NCI-H82 (cell line): ENCODE data around the gene SEC11A.
A peak's percentile ranks its signal among the peaks of the same experiment; 100 is the strongest.
"Not testable (repeated sequence)": the region's sequence is repeated elsewhere in the genome, so short reads cannot be mapped to it uniquely, and the experiment has no call there.

ENCODE experiments used
- DNase-seq: peaks from one replicate; lab custom pipeline; 2025; lab: John Stamatoyannopoulos, UW

The SEC11A gene

DNA sequence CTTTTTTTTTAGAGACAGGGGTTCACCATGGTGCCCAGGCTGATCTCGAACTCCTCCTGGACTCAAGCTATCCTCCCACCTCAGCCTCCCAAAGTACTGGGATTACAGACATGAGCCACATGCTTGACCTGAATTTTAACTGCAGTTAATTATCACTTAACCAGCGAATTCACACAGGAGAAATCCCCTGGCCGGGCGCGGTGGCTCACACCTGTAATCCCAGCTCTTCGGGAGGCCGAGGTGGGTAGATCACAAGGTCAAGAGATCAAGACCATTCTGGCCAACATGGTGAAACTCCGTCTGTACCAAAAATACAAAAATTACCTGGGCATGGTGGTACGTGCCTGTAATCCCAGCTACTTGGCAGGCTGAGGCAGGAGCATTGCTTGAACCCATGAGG is 74.1 kb downstream of the SEC11A start:
- not testable (repeated sequence) for DNase-seq

DNA sequence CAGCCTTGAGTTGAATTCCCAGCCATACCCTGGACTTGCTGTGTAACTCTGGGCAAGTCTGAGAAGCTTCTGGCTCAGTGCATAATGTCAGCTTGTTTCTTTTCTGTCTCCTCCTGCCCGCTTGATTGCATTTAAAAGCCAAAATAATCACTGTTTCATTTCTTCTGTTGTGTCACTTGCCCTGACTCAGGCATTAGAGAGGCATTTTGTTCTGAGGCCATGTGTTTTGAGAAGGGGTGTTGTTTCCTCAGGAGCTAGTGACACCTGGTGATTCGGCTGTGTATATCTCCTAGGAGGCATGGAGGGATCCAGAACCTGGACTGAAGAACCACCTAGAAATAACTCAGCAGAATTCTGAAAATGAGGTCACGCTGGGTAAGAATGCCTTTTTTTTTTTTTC is 77.8 kb downstream of the SEC11A start:
- DNase-seq, result peak; percentile 36

DNA sequence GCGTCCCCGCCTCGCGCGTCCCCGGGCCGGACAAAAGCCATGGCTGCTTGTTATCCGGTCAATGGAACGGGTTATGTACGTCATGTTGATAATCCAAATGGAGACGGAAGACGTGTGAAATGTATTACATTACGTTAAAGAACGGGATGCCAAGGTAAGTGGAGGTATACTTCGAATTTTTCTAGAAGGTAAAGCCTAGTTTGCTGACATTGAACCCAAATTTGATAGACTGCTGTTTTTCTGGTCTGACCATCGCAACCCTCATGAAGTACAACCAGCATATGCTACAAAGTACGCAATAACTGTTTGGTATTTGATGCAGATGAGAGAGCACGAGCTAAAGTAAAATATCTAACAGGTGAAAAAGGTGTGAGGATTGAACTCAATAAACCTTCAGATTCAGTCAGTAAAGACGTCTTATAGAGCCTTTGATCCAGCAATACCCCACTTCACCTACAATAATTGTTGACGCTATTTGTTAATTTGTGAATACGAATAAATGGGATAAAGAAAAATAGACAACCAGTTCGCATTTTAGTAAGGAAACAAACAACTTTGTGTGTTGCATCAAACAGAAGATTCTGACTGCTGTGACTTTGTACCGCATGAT is 81.6 kb downstream of the SEC11A start:
- DNase-seq, result no peak

DNA sequence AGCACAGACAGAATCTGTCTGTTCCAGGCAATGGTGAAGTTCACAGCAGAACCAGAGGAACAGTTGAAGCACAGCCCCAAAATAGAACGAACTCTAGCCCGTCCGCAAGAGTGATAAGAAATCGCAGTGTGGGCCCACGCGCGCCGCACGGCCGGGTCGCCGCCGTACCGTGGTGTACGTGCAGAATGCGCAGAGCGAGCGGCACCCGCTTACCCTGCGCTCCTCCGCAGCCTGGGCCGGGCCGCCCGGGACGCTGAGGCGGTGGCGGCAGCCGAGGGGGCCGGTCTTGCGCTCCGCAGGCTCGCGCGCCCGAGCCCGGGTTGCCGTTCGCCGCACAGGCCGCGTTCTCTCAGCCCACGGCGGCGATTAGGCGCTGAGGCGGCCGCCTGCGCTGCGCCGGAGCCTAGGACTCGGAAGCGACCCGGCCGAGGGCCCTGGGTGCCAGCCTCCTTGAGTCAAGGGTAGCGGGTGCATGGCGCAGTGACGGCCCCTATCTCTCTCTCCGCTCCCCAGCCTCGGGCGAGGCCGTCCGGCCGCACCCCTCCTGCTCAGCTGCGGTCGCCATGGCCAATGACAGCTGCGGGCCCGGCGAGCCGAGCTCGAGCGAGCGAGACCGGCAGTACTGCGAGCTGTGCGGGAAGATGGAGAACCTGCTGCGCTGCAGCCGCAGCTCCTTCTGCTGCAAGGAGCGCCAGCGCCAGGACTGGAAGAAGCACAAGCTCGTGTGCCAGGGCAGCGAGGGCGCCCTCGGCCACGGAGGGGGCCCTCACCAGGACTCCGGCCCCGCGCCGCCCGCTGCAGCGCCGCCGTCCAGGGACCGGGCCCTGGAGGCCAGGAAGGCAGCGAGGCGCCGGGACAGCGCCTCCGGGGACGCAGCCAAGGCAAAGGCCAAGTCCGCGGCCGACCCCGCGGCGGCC is 82.4 kb downstream of the SEC11A start:
- DNase-seq, result peak; percentile 53

DNA sequence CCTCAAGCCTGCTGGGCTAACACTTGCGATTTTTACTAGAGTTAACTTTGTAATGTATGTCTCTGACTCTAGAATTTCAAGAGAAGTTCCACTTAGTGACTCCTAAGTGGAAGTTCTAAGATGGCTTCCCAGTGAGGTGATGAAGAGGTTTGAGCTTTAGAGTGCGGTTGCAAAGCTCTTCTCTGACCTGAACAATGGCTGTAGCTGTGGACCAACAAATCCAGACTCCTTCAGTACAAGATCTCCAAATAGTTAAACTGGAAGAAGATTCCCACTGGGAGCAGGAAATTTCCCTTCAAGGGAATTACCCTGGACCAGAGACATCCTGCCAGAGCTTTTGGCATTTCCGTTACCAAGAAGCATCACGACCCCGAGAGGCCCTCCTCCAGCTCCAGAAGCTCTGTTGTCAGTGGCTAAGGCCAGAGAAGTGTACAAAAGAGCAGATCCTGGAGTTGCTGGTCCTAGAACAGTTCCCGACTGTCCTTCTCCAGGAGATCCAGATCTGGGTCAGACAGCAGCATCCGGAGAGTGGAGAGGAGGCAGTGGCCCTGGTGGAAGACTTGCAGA is 84.2 kb downstream of the SEC11A start:
- no peak for DNase-seq

DNA sequence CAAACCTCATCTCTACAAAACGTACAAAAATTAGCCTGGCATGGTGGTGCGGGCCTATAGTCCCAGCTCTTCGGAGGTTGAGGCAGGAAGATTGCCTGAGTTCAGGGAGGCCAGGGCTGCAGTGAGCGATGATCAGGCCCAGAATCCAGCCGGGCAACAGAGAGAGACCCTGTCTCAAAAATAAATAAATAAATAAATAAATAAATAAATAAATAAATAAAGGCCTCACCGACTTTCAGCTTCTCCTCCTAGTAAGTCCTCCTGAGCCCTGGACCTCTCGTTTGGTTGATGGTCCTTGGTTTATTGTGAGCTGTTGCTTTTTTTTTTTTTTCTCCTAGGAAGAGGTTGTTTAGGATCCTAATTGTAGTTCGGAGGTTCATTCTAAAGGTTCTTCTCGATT is 86.9 kb downstream of the SEC11A start:
- DNase-seq, result no peak

DNA sequence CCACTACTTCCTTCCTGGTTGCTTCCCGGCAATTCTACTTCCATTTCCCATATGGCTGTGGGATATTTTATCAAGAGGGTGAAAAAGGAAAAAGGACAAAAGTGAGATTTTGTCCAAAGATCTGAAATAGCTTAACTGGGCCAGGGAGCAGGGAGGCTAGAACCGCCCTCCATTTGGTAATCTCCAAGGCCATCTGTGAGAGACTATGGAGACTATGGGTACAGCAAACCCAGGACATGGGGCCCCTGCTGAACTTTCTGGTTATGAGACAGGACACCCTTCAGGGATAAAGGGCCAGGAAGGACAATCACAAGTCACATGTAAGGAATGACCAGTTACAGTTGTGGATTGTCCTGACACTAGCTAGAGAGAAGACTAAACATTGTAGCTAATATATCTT is 90.8 kb downstream of the SEC11A start:
- no peak for DNase-seq

DNA sequence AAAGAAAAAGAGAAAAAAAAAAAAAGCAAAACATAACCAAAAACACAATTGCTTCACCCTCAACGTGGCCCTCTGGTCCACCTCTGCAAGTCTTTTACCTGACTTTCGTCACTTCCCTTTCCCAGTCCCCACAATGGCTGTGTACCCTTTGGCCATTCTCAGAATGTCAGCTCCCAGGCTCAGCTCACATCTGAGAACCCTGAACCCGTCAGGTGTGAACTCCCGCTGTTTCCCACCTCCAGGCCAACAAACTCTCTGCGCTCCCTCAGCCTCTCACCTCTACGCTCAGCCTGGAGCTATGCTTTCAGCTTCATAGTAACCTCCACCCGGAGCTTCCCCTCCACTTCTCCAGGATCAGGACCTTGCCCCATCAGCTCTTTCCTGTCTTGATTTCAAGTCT is 91.6 kb downstream of the SEC11A start:
- DNase-seq, result no peak

DNA sequence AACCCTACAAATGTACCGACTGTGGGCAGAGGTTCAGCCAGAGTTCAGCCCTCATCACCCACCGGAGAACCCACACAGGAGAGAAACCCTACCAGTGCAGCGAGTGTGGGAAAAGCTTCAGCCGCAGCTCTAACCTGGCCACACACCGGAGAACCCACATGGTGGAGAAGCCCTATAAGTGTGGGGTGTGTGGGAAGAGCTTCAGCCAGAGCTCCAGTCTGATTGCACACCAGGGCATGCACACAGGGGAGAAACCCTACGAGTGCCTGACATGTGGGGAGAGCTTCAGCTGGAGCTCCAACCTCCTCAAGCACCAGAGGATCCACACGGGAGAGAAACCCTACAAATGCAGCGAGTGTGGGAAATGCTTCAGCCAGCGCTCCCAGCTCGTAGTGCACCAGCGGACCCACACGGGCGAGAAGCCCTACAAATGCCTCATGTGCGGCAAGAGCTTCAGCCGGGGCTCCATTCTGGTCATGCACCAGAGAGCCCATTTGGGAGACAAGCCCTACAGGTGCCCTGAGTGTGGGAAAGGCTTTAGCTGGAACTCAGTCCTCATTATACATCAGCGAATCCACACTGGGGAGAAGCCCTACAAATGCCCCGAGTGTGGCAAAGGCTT is 94.5 kb downstream of the SEC11A start:
- DNase-seq, result no peak

DNA sequence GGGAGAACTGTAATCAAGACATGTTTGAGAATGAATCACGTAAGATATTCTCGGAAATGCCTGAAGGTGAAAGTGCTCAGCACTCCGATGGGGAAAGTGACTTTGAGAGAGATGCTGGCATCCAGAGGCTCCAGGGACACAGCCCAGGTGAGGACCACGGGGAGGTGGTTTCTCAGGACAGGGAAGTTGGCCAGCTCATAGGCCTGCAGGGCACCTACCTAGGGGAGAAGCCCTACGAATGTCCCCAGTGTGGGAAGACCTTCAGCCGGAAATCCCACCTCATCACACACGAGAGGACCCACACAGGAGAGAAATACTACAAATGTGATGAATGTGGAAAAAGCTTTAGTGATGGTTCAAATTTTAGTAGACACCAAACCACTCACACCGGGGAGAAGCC is 95.3 kb downstream of the SEC11A start:
- DNase-seq, result no peak
